Mucosa of descending colon (tissue), 3 donors: ENCODE results near the gene SBF2. TPM values are rescaled to one million over a fixed set of nuclear protein-coding genes. Genes with fewer than 3 reads are reported as not detected.

Experiments
- ATAC-seq: fragments of 200-7000 bp; cut with Tn5 transposase; one replicate; pipeline ENCODE4 v1.9.1; 2020; ENCODE audit warnings: mild to moderate bottlenecking, moderate library complexity
- DNase-seq, 3 donors: peaks; one replicate each; pipeline ENCODE4 v3.0.0-alpha.2; 2020
- H3K36me3 ChIP-seq: fragments of 200-600 bp; one replicate; pipeline ENCODE4 v1.8.0; 2021; ENCODE audit warnings: low read depth, mild to moderate bottlenecking
- H3K4me1 ChIP-seq: fragments of 200-600 bp; one replicate; pipeline ENCODE4 v1.8.0; 2021; ENCODE audit warnings: low read depth, mild to moderate bottlenecking
- H3K4me3 ChIP-seq: fragments of 200-600 bp; one replicate; pipeline ENCODE4 v1.8.0; 2021; ENCODE audit warnings: mild to moderate bottlenecking
- H3K9me3 ChIP-seq: fragments of 200-600 bp; one replicate; pipeline ENCODE4 v1.8.0; 2021; ENCODE audit warnings: mild to moderate bottlenecking
- intact Hi-C, 2 donors: fragments of 100-400 bp; cut with DNase I in 1 of 2; cut with micrococcal nuclease in 1 of 2; formaldehyde crosslinking; loops; one replicate each; pipeline versions ENCODE4 v1.11.0 to v1.11.1; 2022; cut with DNase I, micrococcal nuclease
- total RNA-seq, 3 donors: library from RNA; stranded (reverse); fragmentation: NEBNext Ultra II Directional in 2 of 3; extraction: Animal tissue kit (Norgen Biotek cat#: 25700) in 2 of 3; gene quantifications; one replicate each; pipeline versions ENCODE4 v1.2.1 to v1.2.4, GENCODE V29; 2021 to 2023
- TF ChIP-seq, protein P1 (sequence below): fragments of 200-600 bp; IDR thresholded peaks from one replicate; pipeline ENCODE4 v1.8.0; 2022; ENCODE audit warnings: antibody characterized with exemption, mild to moderate bottlenecking
- donor health status: DM: no; HTN: no; CAD: no; lungs with moderate emphysema.
- donor health status: DM: no; HTN: no; CAD: no.
- donor health status: DM: no; HTN: yes; CAD: no.

Gene SBF2
- total RNA-seq, 3 donors from 2014 or later: 35.2 to 60.3 (median 48.2) TPM

DNA sequence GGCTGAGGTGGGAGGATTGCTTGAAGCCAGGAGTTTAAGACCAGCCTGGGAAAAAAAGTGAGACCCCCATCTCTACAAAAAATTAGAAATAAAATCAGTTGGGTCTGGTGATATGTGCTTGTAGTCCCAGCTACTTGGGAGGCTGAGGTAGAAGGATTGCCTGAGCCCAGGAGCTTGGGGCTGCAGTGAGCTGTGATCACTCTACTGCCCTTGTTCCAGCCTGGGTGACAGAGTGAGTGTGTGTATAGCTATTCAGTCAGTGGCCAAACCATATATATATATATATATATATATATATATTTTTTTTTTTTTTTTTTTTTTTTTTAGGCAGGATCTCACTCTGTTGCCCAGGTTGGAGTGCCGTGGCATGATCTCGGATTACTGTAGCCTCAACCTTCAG, 35.3 kb upstream of the SBF2 start:
- no peaks in the 10 kb centered on the region for H3K9me3 ChIP-seq
- no peaks in the 10 kb centered on the region for H3K36me3 ChIP-seq
- DNase-seq: no peak
- H3K4me1 ChIP-seq: peaks cover 20% of the 10 kb centered on the region
- no peak overlapping the region for H3K4me3 ChIP-seq
- TF ChIP-seq, protein P1, sequence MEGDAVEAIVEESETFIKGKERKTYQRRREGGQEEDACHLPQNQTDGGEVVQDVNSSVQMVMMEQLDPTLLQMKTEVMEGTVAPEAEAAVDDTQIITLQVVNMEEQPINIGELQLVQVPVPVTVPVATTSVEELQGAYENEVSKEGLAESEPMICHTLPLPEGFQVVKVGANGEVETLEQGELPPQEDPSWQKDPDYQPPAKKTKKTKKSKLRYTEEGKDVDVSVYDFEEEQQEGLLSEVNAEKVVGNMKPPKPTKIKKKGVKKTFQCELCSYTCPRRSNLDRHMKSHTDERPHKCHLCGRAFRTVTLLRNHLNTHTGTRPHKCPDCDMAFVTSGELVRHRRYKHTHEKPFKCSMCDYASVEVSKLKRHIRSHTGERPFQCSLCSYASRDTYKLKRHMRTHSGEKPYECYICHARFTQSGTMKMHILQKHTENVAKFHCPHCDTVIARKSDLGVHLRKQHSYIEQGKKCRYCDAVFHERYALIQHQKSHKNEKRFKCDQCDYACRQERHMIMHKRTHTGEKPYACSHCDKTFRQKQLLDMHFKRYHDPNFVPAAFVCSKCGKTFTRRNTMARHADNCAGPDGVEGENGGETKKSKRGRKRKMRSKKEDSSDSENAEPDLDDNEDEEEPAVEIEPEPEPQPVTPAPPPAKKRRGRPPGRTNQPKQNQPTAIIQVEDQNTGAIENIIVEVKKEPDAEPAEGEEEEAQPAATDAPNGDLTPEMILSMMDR: no peak
- intact Hi-C loops: loop anchor here in 1 of 2 donors (10.0 kb wide), 1 partner anchor 575 kb away; no protein-coding TSS in a partner anchor
- ATAC-seq: no peak

DNA sequence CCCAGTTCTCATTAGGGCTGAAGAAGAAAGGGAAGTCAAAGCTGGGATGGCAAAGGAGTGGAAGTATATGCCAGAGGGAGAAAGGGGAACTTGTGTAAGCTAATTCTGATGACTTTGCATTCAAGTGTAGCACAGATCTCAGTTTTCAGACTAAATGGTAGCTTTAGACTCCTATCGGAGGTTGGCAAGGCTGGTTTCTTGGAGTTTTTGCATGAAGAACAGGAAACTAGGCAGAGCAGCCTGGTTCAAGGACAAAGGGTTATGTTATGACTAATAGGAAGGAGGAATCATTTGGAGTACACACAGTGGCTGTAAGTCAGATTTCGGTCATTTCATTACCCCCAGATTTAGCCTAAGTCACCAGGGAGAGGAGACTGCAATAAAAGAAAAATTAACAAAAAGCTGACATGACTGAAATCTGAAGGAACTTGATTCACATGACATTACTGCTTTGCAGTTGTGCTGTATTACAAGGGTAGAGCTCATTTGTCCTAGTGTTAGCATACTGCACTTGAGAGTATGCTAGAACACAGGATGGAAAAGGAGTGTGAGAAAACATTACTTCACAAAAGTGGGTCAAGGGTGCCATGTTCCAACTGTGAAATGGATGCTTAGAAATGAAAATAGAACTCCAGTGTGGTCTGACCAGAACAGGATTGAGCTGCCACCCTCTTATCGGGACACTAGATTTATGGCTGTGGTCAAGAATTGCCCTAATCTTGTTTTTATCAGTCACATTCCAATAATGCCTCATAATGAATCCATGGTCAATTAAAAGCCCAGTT, 34.5 kb upstream of the SBF2 start:
- peaks cover 20% of the 10 kb centered on the region for H3K4me1 ChIP-seq
- DNase-seq (no peak), ATAC-seq (no peak)
- no peaks in the 10 kb centered on the region for H3K9me3 ChIP-seq
- no peak overlapping the region for H3K4me3 ChIP-seq
- TF ChIP-seq, protein P1: no peak
- intact Hi-C loops: loop anchor here in 1 of 2 donors (10.0 kb wide), 1 partner anchor 574 kb away; no protein-coding TSS in a partner anchor
- no peaks in the 10 kb centered on the region for H3K36me3 ChIP-seq

DNA sequence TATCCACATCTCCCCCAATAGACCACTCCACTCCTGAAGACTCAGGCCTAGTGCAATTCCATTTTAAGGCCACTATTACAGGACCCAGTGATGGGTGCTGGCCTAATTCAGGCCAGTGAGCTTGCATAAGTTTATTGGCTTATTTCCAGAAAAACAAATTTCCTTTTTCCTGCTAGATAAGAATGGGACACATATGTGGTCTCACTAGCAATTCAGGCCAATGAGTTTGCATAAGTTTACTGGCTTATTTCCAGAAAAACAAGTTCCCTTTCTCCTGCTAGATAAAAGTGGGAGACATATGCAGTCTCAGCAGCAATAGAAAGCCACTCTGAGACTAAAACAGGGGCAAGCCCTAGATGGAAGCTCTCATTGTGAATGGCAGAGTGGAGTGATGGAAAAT, 33.2 kb upstream of the SBF2 start:
- Histone ChIP-seq H3K4me1 (peaks cover 20% of the 10 kb centered on the region), H3K36me3 (no peaks in the 10 kb centered on the region), H3K9me3 (no peaks in the 10 kb centered on the region), H3K4me3 (no peak overlapping the region)
- intact Hi-C loops: loop anchor here in 1 of 2 donors (10.0 kb wide), 1 partner anchor 572 kb away; no protein-coding TSS in a partner anchor
- ATAC-seq (peak; percentile 34), DNase-seq (no peak)
- TF ChIP-seq, protein P1: no peak

DNA sequence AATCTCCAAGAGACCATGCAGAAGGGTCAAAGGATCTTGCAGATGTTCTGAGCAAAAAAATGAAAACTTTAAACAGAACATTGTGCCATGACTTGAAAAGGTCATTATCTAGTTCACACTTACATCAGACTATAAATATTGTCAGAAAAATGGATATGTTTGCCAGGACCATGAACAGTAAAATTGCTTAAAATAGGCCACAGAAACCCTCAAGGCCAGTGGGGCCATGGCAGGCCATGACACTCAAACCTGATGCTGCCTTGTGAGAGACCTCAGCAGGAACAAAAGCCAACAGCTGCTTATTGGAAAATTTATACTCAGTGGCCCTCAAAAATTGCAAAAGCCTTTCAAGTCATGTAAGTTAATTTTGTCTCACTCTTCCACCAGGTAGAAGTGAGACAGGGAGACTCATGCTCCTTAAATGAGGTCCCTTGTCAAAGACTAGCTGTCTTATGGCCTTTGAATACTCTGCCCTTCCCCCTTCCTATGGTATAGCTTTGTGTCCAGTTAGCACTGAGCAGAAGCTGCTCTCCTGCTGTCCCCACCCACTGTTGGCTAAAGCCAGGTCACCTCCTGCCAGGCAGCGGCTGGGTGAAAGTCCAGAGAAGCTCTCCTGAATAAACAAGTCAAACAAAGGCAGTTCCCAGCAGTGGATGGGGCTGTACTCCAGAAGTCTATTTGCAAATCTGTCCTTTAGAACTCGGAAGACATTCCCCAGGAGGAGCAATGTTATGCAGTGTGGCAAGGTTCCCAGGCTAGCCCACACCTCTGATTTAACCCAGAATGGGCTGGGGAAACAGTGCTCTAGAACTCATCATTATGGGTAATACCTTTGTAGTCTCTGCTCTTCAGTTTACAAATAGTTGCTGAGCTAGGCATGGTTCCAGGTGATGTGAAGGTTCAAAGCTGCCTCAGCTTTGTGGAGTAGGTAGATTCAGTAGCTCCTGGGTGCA, 32.3 kb upstream of the SBF2 start:
- Histone ChIP-seq H3K4me3 (no peak overlapping the region), H3K4me1 (peaks cover 20% of the 10 kb centered on the region), H3K36me3 (no peaks in the 10 kb centered on the region), H3K9me3 (no peaks in the 10 kb centered on the region)
- TF ChIP-seq, protein P1: no peak
- DNase-seq (peak; percentile 77 to 85 (median 80)), ATAC-seq (peak; percentile 88)
- intact Hi-C loops: loop anchor here in 1 of 2 donors (10.0 kb wide), 1 partner anchor 571 kb away; no protein-coding TSS in a partner anchor

DNA sequence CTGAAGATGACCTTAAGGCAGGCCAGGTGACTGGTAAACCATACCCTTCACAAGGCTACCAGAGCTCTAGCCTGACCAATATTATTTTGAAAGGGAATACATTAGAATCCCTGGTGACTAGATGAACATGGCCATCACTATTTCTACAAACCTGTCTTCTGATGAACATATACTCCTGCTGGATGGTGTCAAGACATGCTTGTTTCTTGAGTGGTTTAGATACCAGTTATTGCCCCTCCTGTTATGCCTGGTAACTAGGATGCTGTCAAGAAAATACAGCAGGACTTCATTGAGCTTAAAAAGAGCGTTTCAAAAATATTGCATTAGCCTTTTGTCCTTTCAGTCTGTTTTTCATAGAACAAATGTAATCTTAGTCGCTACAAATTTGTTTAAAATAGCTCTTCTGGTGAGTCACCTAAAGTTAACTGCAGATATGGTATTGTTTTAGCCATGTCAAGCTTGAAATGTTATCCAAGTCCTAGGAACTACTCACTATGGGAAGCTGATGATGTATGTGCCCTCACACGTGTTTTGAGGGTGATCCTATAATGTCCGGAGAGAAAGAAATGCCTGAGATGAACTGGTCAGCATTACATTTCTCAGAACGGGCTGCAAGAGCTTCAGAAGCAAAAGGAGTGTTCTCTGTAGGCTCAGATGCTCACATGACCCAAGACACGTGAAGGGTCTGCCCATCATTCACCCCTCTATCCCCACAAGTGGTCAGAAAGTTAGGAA, 31.4 kb upstream of the SBF2 start:
- DNase-seq: no peak
- no peaks in the 10 kb centered on the region for H3K36me3 ChIP-seq
- ATAC-seq: no peak
- no peaks in the 10 kb centered on the region for H3K9me3 ChIP-seq
- H3K4me3 ChIP-seq: no peak overlapping the region
- TF ChIP-seq, protein P1: no peak
- H3K4me1 ChIP-seq: peaks cover 20% of the 10 kb centered on the region
- intact Hi-C loops: loop anchor here in 1 of 2 donors (10.0 kb wide), 1 partner anchor 571 kb away; no protein-coding TSS in a partner anchor
